Liver (tissue), 9 donors: ENCODE results near the gene SDHA. TPM values are rescaled to one million over a fixed set of nuclear protein-coding genes. Genes with fewer than 3 reads are reported as not detected.

Source experiments
- DNase-seq: peaks from one replicate; pipeline ENCODE4 v3.0.0-alpha.2; 2017; ENCODE audit warnings: low spot score
- H3K27ac ChIP-seq, 2 donors: one replicate each; pipeline ENCODE4 v1.7.0; 2013; ENCODE audit warnings: inconsistent platforms in 2 of 2, low read length in 2 of 2, control low read depth in 1 of 2, low read depth in 1 of 2, mild to moderate bottlenecking in 1 of 2
- H3K27me3 ChIP-seq, 4 donors: one replicate each; pipeline versions ENCODE4 v1.6.1 to v1.7.0; 2013; ENCODE audit warnings: low read length in 3 of 4, inconsistent platforms in 1 of 4, mild to moderate bottlenecking in 1 of 4, moderate library complexity in 1 of 4; ENCODE audit not compliant: control insufficient read depth in 4 of 4, insufficient read depth in 4 of 4
- H3K36me3 ChIP-seq, 4 donors: one replicate each; pipeline versions ENCODE4 v1.6.1 to v1.7.0; 2013; ENCODE audit warnings: low read length in 3 of 4, mild to moderate bottlenecking in 3 of 4, low read depth in 1 of 4, moderate library complexity in 1 of 4; ENCODE audit not compliant: control insufficient read depth in 4 of 4, insufficient read depth in 3 of 4
- H3K4me1 ChIP-seq, 4 donors: one replicate each; pipeline versions ENCODE4 v1.6.1 to v1.7.0; 2013; ENCODE audit warnings: low read length in 3 of 4, mild to moderate bottlenecking in 3 of 4, moderate library complexity in 1 of 4; ENCODE audit not compliant: control insufficient read depth in 4 of 4, insufficient read depth in 4 of 4
- H3K4me3 ChIP-seq, 3 donors: one replicate each; pipeline versions ENCODE4 v1.6.1 to v1.7.0; 2013; ENCODE audit warnings: low read length in 3 of 3, control low read depth in 1 of 3, low read depth in 1 of 3, mild to moderate bottlenecking in 1 of 3
- H3K9ac ChIP-seq, 2 donors: one replicate each; pipeline ENCODE4 v1.7.0; 2013; ENCODE audit warnings: low read length in 2 of 2, mild to moderate bottlenecking in 2 of 2, moderate library complexity in 2 of 2, control low read depth in 1 of 2, low read depth in 1 of 2
- H3K9me3 ChIP-seq, 4 donors: one replicate each; pipeline versions ENCODE4 v1.6.1 to v1.7.0; 2013; ENCODE audit warnings: low read length in 3 of 4; ENCODE audit not compliant: control insufficient read depth in 4 of 4
- ATF3 ChIP-seq: IDR thresholded peaks from 2 replicates; pipeline ENCODE4 v1.6.1; 2016; ENCODE audit warnings: antibody characterized with exemption
- CTCF ChIP-seq: fragments of 150-350 bp; IDR thresholded peaks from 2 replicates; pipeline ENCODE4 v1.5.1; 2017; ENCODE audit warnings: improper control_type of control experiment, low read depth, low read length; ENCODE audit not compliant: missing input control
- FOXA1 ChIP-seq: IDR thresholded peaks from 2 replicates; pipeline ENCODE4 v1.6.1; 2016; ENCODE audit warnings: antibody characterized with exemption
- FOXA2 ChIP-seq: IDR thresholded peaks from 2 replicates; pipeline ENCODE4 v1.6.1; 2016; ENCODE audit warnings: antibody characterized with exemption
- GABPA ChIP-seq, 2 donors: IDR thresholded peaks in 1 of 2; conservative IDR thresholded peaks in 1 of 2; 2 replicates each; pipeline ENCODE4 v1.6.1; 2016; ENCODE audit warnings: antibody characterized with exemption in 2 of 2, mild to moderate bottlenecking in 1 of 2, moderate library complexity in 1 of 2
- HNF4A ChIP-seq, 2 donors: conservative IDR thresholded peaks; 2 replicates each; pipeline ENCODE4 v1.6.1; 2016; ENCODE audit warnings: antibody characterized with exemption in 2 of 2, mild to moderate bottlenecking in 2 of 2
- HNF4G ChIP-seq: IDR thresholded peaks from 2 replicates; pipeline ENCODE4 v1.6.1; 2016; ENCODE audit warnings: antibody characterized with exemption
- JUND ChIP-seq, 2 donors: IDR thresholded peaks; 2 replicates each; pipeline ENCODE4 v1.6.1; 2016; ENCODE audit warnings: antibody characterized with exemption in 2 of 2
- NR2F2 ChIP-seq: IDR thresholded peaks from 2 replicates; pipeline ENCODE4 v1.6.1; 2016; ENCODE audit warnings: antibody characterized with exemption
- RAD21 ChIP-seq, 2 donors: IDR thresholded peaks; 2 replicates each; pipeline ENCODE4 v1.6.1; 2016; ENCODE audit warnings: antibody characterized with exemption in 2 of 2, mild to moderate bottlenecking in 2 of 2
- RXRA ChIP-seq, 2 donors: IDR thresholded peaks; 2 replicates each; pipeline ENCODE4 v1.6.1; 2017 to 2018; ENCODE audit warnings: antibody characterized with exemption in 2 of 2, mild to moderate bottlenecking in 1 of 2
- SP1 ChIP-seq: IDR thresholded peaks from 2 replicates; pipeline ENCODE4 v1.6.1; 2018; ENCODE audit warnings: antibody characterized with exemption, mild to moderate bottlenecking
- TAF1 ChIP-seq: conservative IDR thresholded peaks from 2 replicates; pipeline ENCODE4 v1.6.1; 2016; ENCODE audit warnings: antibody characterized with exemption, mild to moderate bottlenecking
- YY1 ChIP-seq: IDR thresholded peaks from 2 replicates; pipeline ENCODE4 v1.6.1; 2016; ENCODE audit warnings: antibody characterized with exemption, mild to moderate bottlenecking
- ZBTB33 ChIP-seq: IDR thresholded peaks from 2 replicates; pipeline ENCODE4 v1.6.1; 2016; ENCODE audit warnings: antibody characterized with exemption
- WGBS: extraction: QIAGEN DNeasy Blood & Tissue Kit; methylation state at CpG from one replicate; pipeline ENCODE4 v1.1.7; 2013; 5-methylcytosine and 5-hydroxymethylcytosine counted together
- polyA plus RNA-seq, 2 donors: library from polyadenylated mRNA; stranded (reverse) in 1 of 2; unstranded in 1 of 2; fragments of 200-250 nt in 1 of 2; fragments of >200 nt in 1 of 2; fragmentation: Nextera tagmentation in 1 of 2; extraction: Ambion mirVana in 1 of 2; gene quantifications; one replicate each; pipeline versions ENCODE4 v1.2.1 to v1.2.3, GENCODE V29; 2013 to 2015
- total RNA-seq, 2 donors: library from RNA; depleted of rRNA; stranded (reverse); fragments of >200 nt; gene quantifications; one replicate each; pipeline ENCODE4 v1.2.3, GENCODE V29; 2014
- donor health status: healthy.
- donor health status: healthy.
- donor health status: healthy.
- donor health status: healthy.
- donor health status: healthy.

SDHA gene
- total and polyA plus RNA-seq, 4 donors: 79.2 to 215 (median 159) TPM

GRCh38 chr5:173392-174290 lies 44.5 kb upstream of the SDHA start (continued):
- TF ChIP-seq RAD21 (IDR thresholded peaks at IDR 0.05) (no peak), GABPA (IDR thresholded peaks at IDR 0.05 in 1 of 2, conservative IDR thresholded peaks at IDR 0.05 in 1 of 2) (no peak), FOXA1 (no peak), TAF1 (no peak), FOXA2 (no peak), HNF4G (no peak), YY1 (no peak), NR2F2 (no peak), RXRA (IDR thresholded peaks at IDR 0.05) (no peak), JUND (IDR thresholded peaks at IDR 0.05) (no peak)

GRCh38 chr5:174291-174600 lies 43.9 kb upstream of the SDHA start:
- Histone ChIP-seq H3K27ac (no peak overlapping the region), H3K27me3 (peaks cover 0 to 3% (median 0%) of the 10 kb centered on the region in 4 donors), H3K4me1 (no peaks in the 10 kb centered on the region), H3K36me3 (no peaks in the 10 kb centered on the region), H3K4me3 (no peak overlapping the region), H3K9ac (no peak overlapping the region), H3K9me3 (no peaks in the 10 kb centered on the region)
- WGBS: 77% methylated on average over 5 of the region's 5 CpGs
- DNase-seq: no peak
- TF ChIP-seq GABPA (IDR thresholded peaks at IDR 0.05 in 1 of 2, conservative IDR thresholded peaks at IDR 0.05 in 1 of 2) (no peak), ATF3 (no peak), ZBTB33 (no peak), HNF4A (conservative IDR thresholded peaks at IDR 0.05) (no peak), CTCF (no peak), SP1 (no peak)

GRCh38 chr5:174876-175465 lies 43.1 kb upstream of the SDHA start:
- TF ChIP-seq GABPA (IDR thresholded peaks at IDR 0.05 in 1 of 2, conservative IDR thresholded peaks at IDR 0.05 in 1 of 2): no peak
- TF ChIP-seq ZBTB33: no peak
- TF ChIP-seq HNF4G: no peak
- no peak for TF ChIP-seq SP1
- H3K9me3 ChIP-seq: no peaks in the 10 kb centered on the region
- H3K36me3 ChIP-seq: no peaks in the 10 kb centered on the region
- WGBS: 87% methylated on average over 16 of the region's 16 CpGs
- H3K4me1 ChIP-seq: no peaks in the 10 kb centered on the region
- no peak overlapping the region for H3K4me3 ChIP-seq
- no peak overlapping the region for H3K9ac ChIP-seq
- H3K27me3 ChIP-seq: peaks cover 0 to 3% (median 0%) of the 10 kb centered on the region in 4 donors
- no peak for DNase-seq
- H3K27ac ChIP-seq: no peak overlapping the region
